Nephron (organoid): ENCODE results near the gene DGKD.

Source experiments
- H3K27ac Mint-ChIP-seq, 3 experiments: 2 replicates each; pipeline ENCODE4 v1.8.0; 2020; ENCODE audit warnings: mixed read lengths in 3 of 3, mild to moderate bottlenecking in 2 of 3, moderate library complexity in 1 of 3
- H3K27me3 Mint-ChIP-seq: 2 replicates; pipeline ENCODE4 v1.8.0; 2021; ENCODE audit warnings: low read depth, mild to moderate bottlenecking, moderate library complexity, mixed read lengths
- H3K36me3 Mint-ChIP-seq: 2 replicates; pipeline ENCODE4 v1.8.0; 2020; ENCODE audit warnings: low read depth, mixed read lengths
- H3K4me1 Mint-ChIP-seq: 2 replicates; pipeline ENCODE4 v1.8.0; 2020; ENCODE audit warnings: mixed read lengths
- H3K4me3 Mint-ChIP-seq, 3 experiments: 2 replicates each; pipeline ENCODE4 v1.8.0; 2020; ENCODE audit warnings: mild to moderate bottlenecking in 3 of 3, mixed read lengths in 3 of 3, moderate library complexity in 2 of 3
- H3K9me3 Mint-ChIP-seq: 2 replicates; pipeline ENCODE4 v1.8.0; 2020; ENCODE audit warnings: mixed read lengths
- TF ChIP-seq, protein P1 (sequence below), 3 experiments: fragments of 200-600 bp; sonication (generic); IDR thresholded peaks; one replicate each; pipeline ENCODE4 v1.5.0; 2021; ENCODE audit warnings: antibody characterized with exemption in 3 of 3; ENCODE audit not compliant: unreplicated experiment in 3 of 3

The DGKD gene

DNA sequence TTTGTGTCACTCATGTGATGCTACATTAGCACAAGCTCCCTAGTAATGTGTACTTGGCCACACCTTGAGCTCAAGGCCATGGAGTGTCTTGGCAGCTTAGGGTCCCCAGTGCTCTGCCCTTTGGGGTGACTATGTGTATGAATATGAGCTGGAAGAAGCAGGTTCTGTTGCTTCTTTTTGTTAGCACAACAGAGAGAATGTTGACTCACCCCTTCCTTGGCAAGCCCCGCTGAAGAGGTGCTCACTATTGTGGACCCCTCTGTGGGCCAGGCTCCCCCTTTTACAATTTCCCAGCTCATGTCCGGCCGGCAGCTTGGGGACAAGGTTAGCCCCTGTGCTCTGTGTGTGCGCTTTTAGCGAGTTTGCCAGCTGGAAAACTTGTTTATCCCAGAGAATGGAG lies 48.1 kb downstream of the DGKD start:
- Mint-ChIP-seq H3K36me3 (peaks cover 42% of the 10 kb centered on the region), H3K4me3 (no peak overlapping the region), H3K9me3 (no peaks in the 10 kb centered on the region), H3K27ac (peak overlapping the region in 1 of 3 experiments; percentile 30), H3K27me3 (no peaks in the 10 kb centered on the region), H3K4me1 (peaks cover 5% of the 10 kb centered on the region)
- TF ChIP-seq, protein P1, sequence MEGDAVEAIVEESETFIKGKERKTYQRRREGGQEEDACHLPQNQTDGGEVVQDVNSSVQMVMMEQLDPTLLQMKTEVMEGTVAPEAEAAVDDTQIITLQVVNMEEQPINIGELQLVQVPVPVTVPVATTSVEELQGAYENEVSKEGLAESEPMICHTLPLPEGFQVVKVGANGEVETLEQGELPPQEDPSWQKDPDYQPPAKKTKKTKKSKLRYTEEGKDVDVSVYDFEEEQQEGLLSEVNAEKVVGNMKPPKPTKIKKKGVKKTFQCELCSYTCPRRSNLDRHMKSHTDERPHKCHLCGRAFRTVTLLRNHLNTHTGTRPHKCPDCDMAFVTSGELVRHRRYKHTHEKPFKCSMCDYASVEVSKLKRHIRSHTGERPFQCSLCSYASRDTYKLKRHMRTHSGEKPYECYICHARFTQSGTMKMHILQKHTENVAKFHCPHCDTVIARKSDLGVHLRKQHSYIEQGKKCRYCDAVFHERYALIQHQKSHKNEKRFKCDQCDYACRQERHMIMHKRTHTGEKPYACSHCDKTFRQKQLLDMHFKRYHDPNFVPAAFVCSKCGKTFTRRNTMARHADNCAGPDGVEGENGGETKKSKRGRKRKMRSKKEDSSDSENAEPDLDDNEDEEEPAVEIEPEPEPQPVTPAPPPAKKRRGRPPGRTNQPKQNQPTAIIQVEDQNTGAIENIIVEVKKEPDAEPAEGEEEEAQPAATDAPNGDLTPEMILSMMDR (IDR thresholded peaks at IDR 0.05; ENCODE audit: unreplicated experiment in 3 of 3) = no peak

DNA sequence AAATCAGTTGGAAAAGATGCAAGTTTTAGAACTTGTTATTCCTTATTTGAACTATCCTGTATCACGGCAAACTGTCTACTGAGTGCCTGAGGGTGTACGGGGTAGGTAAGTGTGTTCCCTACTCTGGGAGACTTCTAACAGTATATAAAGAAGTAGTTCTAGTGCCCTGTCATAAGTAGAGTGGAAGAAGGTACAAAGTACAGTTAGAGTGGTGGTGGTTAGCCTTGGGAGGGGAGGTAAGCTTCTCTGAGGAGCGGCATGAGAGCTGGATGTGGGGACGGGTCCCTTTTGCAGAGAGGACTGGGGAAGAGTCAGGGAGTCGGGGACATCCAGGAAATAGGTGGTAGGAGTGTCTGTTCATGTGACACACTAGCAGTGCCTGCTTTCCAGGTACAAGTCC lies 48.5 kb downstream of the DGKD start:
- Mint-ChIP-seq H3K27me3 (no peaks in the 10 kb centered on the region), H3K36me3 (peaks cover 38% of the 10 kb centered on the region), H3K4me3 (no peak overlapping the region), H3K9me3 (no peaks in the 10 kb centered on the region), H3K27ac (peak overlapping the region in 2 of 3 experiments; percentile 2 to 30), H3K4me1 (peaks cover 5% of the 10 kb centered on the region)
- TF ChIP-seq, protein P1 (IDR thresholded peaks at IDR 0.05; ENCODE audit: unreplicated experiment in 3 of 3) = no peak

DNA sequence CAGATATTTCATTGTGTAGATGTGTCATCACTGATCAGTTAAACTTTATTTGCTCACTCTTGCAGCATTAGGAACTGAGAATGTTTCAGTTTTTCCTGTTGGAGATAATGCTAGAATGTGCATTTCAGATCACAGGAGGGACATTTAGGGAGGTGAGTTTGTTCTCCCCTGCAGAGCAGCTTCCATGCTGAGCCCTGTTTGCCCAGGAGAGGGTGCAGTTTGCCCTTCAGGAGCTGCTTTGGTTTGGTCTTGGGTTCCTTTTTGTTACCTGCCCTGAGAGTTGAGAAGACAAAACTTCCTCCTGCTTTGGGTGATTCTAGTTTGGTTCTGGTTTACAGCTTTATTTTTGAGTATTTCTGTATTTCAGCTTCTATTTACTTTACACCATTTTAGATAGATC lies 49.9 kb downstream of the DGKD start:
- H3K27me3 Mint-ChIP-seq = no peaks in the 10 kb centered on the region
- TF ChIP-seq, protein P1 (IDR thresholded peaks at IDR 0.05; ENCODE audit: unreplicated experiment in 3 of 3) = peak in 1 of 3 experiments; percentile 11
- no peak overlapping the region for H3K27ac Mint-ChIP-seq
- no peak overlapping the region for H3K4me3 Mint-ChIP-seq
- peaks cover 15% of the 10 kb centered on the region for H3K4me1 Mint-ChIP-seq
- H3K36me3 Mint-ChIP-seq = peaks cover 40% of the 10 kb centered on the region
- no peaks in the 10 kb centered on the region for H3K9me3 Mint-ChIP-seq

DNA sequence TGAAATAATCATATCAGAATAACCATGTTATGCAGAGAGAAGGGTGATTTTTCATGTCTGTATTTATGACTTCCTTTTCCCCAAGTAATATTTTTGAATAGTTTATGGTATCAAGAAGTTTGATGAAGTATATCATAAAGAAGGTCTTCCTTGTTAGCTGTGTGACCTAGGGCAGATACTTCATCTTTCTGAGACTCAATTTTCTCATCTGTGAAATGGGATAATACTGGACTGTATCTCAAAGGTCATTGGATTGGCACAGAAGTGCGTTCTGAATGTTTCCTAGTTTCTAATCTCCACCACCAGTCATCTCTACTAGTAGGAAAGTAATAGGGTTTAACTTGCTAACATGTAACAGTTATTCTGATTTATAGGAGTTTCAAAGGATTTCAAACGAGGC lies 52.6 kb downstream of the DGKD start:
- no peak overlapping the region for H3K27ac Mint-ChIP-seq
- peaks cover 14% of the 10 kb centered on the region for H3K9me3 Mint-ChIP-seq
- TF ChIP-seq, protein P1 (IDR thresholded peaks at IDR 0.05; ENCODE audit: unreplicated experiment in 3 of 3) = no peak
- no peaks in the 10 kb centered on the region for H3K27me3 Mint-ChIP-seq
- peaks cover 56% of the 10 kb centered on the region for H3K36me3 Mint-ChIP-seq
- H3K4me1 Mint-ChIP-seq = peaks cover 15% of the 10 kb centered on the region
- H3K4me3 Mint-ChIP-seq = no peak overlapping the region

DNA sequence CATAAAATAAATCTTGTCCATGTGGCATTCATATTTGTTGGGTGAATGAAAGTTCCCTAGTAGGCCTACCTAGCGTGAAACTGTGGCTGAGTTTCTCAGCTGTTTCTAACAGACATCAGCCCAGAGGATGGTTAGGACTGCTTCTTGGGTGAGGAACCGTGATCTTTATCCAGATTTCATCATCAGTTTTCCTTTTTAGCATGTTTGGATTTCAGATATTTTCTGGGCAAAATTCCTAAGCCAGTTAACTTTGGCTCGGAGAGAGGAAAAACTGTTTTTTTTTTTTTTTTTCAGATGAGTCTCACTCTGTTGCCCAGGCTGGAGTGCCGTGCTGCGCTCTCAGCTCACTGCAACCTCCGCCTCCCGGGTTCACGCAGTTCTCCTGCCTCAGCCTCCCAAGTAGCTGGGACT lies 53.5 kb downstream of the DGKD start:
- Mint-ChIP-seq H3K9me3 (peaks cover 21% of the 10 kb centered on the region), H3K27ac (no peak overlapping the region), H3K4me1 (peaks cover 15% of the 10 kb centered on the region), H3K36me3 (peaks cover 62% of the 10 kb centered on the region), H3K27me3 (no peaks in the 10 kb centered on the region), H3K4me3 (no peak overlapping the region)
- TF ChIP-seq, protein P1 (IDR thresholded peaks at IDR 0.05; ENCODE audit: unreplicated experiment in 3 of 3) = no peak
